ENCODE results near the gene RGS1. TPM values are rescaled to one million over a fixed set of nuclear protein-coding genes. Genes with fewer than 3 reads are reported as not detected.

The RGS1 gene
- total RNA-seq = 26.1 TPM

DNA sequence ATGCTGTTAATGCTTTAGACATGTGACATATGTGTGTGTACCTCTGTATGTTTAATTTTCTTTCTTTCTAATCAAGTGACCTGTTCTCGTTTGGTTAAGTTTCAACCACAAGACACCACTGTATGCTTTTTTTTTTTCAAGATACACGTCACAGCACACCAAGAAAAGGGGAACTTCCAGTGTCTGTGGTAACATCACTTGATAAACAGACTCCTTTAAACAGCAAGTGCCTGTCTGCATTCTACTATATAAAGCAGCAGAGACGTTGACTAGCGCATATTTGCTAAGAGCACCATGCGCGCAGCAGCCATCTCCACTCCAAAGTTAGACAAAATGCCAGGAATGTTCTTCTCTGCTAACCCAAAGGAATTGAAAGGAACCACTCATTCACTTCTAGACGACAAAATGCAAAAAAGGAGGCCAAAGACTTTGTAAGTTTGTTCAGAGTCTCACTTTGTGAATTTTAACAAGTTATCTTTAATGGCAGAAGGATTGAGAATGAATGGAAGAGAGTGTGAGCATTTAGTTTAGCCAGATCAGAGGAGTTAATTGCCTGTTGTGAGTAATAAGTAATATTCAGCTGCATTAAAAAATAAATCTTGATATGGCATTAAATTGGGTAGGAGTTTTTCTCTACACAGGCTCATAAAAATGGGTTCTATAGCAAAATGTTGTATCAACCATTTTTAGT is at the start of gene RGS1:
RGS1 (plus strand) TSS at position 275 of the 691 bp plus-strand sequence; CDS start at position 295, 20 bp downstream.

Other genes starting within 250 kb of the RGS1 start
- gene RGS13, start 60.4 kb downstream of the RGS1 start, total RNA-seq = 1.2 TPM
- gene RGS2, start 233.3 kb downstream of the RGS1 start, total RNA-seq = 91.8 TPM

Data from diencephalon (tissue), 1 donor.